Measurements from ENCODE around the gene GPHN.

GRCh38 chr14:66514213-66514612, 6.3 kb downstream of the GPHN start:
- TF ChIP-seq POLR2A (IDR thresholded peaks at IDR 0.05) = no peak
- TF ChIP-seq, protein P1, sequence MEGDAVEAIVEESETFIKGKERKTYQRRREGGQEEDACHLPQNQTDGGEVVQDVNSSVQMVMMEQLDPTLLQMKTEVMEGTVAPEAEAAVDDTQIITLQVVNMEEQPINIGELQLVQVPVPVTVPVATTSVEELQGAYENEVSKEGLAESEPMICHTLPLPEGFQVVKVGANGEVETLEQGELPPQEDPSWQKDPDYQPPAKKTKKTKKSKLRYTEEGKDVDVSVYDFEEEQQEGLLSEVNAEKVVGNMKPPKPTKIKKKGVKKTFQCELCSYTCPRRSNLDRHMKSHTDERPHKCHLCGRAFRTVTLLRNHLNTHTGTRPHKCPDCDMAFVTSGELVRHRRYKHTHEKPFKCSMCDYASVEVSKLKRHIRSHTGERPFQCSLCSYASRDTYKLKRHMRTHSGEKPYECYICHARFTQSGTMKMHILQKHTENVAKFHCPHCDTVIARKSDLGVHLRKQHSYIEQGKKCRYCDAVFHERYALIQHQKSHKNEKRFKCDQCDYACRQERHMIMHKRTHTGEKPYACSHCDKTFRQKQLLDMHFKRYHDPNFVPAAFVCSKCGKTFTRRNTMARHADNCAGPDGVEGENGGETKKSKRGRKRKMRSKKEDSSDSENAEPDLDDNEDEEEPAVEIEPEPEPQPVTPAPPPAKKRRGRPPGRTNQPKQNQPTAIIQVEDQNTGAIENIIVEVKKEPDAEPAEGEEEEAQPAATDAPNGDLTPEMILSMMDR (IDR thresholded peaks at IDR 0.05) = no peak

Measured in heart left ventricle (tissue), 13 donors.